Spleen (tissue), 10 donors: ENCODE data around the gene DYNC2I2. TPM values are rescaled to one million over a fixed set of nuclear protein-coding genes. Genes with fewer than 3 reads are reported as not detected.

Experiments
- polyA plus RNA-seq, 3 donors: library from polyadenylated mRNA; stranded (reverse); fragments of 200-250 nt; gene quantifications; one replicate each; pipeline ENCODE4 v1.2.1, GENCODE V29; 2013
- total RNA-seq, 7 donors: library from RNA; depleted of rRNA in 3 of 7; stranded (reverse); fragments of >200 nt in 3 of 7; fragmentation: NEBNext Ultra II Directional in 4 of 7; extraction: Animal tissue kit (Norgen Biotek cat#: 25700) in 4 of 7; gene quantifications; one replicate each; pipeline versions ENCODE4 v1.1.0 to v1.2.1, GENCODE V29; 2016 to 2021
- donor health status: healthy with polysubstance abuse.
- donor health status: DM: no; HTN: no; CAD: no; lungs with moderate emphysema.
- donor health status: DM: no; HTN: no; CAD: no.
- donor health status: Bipolar disorder and iron deficiency.
- donor health status: healthy.
- donor health status: DM: no; HTN: no; CAD: no.
- donor health status: DM: yes; HTN: yes; CAD: no.

DYNC2I2 gene
- total and polyA plus RNA-seq, 10 donors, result 19.0 to 61.6 (median 29.2) TPM

Other genes with a start within 250 kb of the DYNC2I2 start
- gene CERCAM, start 236.0 kb downstream of the DYNC2I2 start, total RNA-seq, result 10 to 100 TPM in 4 of 7 donors, 1 to 10 TPM in 3; 8.3 to 22.7 (median 10.0) TPM
- 1 to 10 TPM; 3.8 to 7.4 (median 5.0) TPM for gene CERCAM, start 236.0 kb downstream of the DYNC2I2 start, polyA plus RNA-seq
- gene ODF2, start 200.8 kb downstream of the DYNC2I2 start, total RNA-seq, result 10 to 100 TPM; 25.4 to 37.5 (median 30.9) TPM
- gene ODF2, start 200.8 kb downstream of the DYNC2I2 start, polyA plus RNA-seq, result 10 to 100 TPM; 13.4 to 16.5 (median 15.2) TPM
- 10 to 100 TPM; 20.8 to 31.2 (median 25.8) TPM for gene GLE1, start 152.1 kb downstream of the DYNC2I2 start, total RNA-seq
- 10 to 100 TPM; 14.3 to 15.1 (median 14.7) TPM for gene GLE1, start 152.1 kb downstream of the DYNC2I2 start, polyA plus RNA-seq
- 100 to 1,000 TPM; 228 to 386 (median 292) TPM for gene SPTAN1, start 104.3 kb downstream of the DYNC2I2 start, total RNA-seq
- 100 to 1,000 TPM in 2 of 3 donors, 10 to 100 TPM in 1; 83.4 to 147 (median 118) TPM for gene SPTAN1, start 104.3 kb downstream of the DYNC2I2 start, polyA plus RNA-seq
- 100 to 1,000 TPM; 140 to 251 (median 216) TPM for gene SET, start 32.4 kb upstream of the DYNC2I2 start, total RNA-seq
- 100 to 1,000 TPM; 127 to 159 (median 158) TPM for gene SET, start 32.4 kb upstream of the DYNC2I2 start, polyA plus RNA-seq
- gene PKN3, start 45.7 kb upstream of the DYNC2I2 start, total RNA-seq, result 10 to 100 TPM in 4 of 7 donors, 1 to 10 TPM in 3; 5.6 to 18.5 (median 10.0) TPM
- gene PKN3, start 45.7 kb upstream of the DYNC2I2 start, polyA plus RNA-seq, result 10 to 100 TPM in 1 of 3 donors, 1 to 10 TPM in 2; 4.1 to 15.1 (median 9.5) TPM
- 10 to 100 TPM; 21.5 to 73.4 (median 24.4) TPM for gene ZDHHC12, start 67.3 kb upstream of the DYNC2I2 start, total RNA-seq
- 10 to 100 TPM; 31.7 to 51.0 (median 41.5) TPM for gene ZDHHC12, start 67.3 kb upstream of the DYNC2I2 start, polyA plus RNA-seq
- gene ZER1, start 115.1 kb upstream of the DYNC2I2 start, total RNA-seq, result 10 to 100 TPM; 27.8 to 65.5 (median 38.0) TPM
- 10 to 100 TPM; 10.5 to 17.1 (median 13.1) TPM for gene ZER1, start 115.1 kb upstream of the DYNC2I2 start, polyA plus RNA-seq
- 10 to 100 TPM; 19.9 to 34.2 (median 27.7) TPM for gene TBC1D13, start 130.4 kb upstream of the DYNC2I2 start, total RNA-seq
- 10 to 100 TPM; 10.8 to 19.6 (median 16.8) TPM for gene TBC1D13, start 130.4 kb upstream of the DYNC2I2 start, polyA plus RNA-seq
- gene ENDOG, start 161.7 kb upstream of the DYNC2I2 start, total RNA-seq, result 10 to 100 TPM in 5 of 7 donors, 1 to 10 TPM in 2; 9.6 to 16.9 (median 12.9) TPM
- 10 to 100 TPM; 13.3 to 16.2 (median 15.4) TPM for gene ENDOG, start 161.7 kb upstream of the DYNC2I2 start, polyA plus RNA-seq
- gene SPOUT1, start 172.9 kb upstream of the DYNC2I2 start, total RNA-seq, result 10 to 100 TPM; 34.9 to 54.3 (median 40.3) TPM
- 10 to 100 TPM; 31.9 to 53.5 (median 37.5) TPM for gene SPOUT1, start 172.9 kb upstream of the DYNC2I2 start, polyA plus RNA-seq
- 1 to 10 TPM; 4.7 to 8.7 (median 6.4) TPM for gene KYAT1, start 225.1 kb upstream of the DYNC2I2 start, total RNA-seq
- gene KYAT1, start 225.1 kb upstream of the DYNC2I2 start, polyA plus RNA-seq, result 10 to 100 TPM in 1 of 3 donors, 1 to 10 TPM in 2; 6.6 to 19.9 (median 7.9) TPM
- gene LRRC8A, start 225.3 kb upstream of the DYNC2I2 start, total RNA-seq, result 10 to 100 TPM; 22.8 to 59.0 (median 39.1) TPM
- 10 to 100 TPM in 1 of 3 donors, 1 to 10 TPM in 2; 3.5 to 10.3 (median 5.8) TPM for gene LRRC8A, start 225.3 kb upstream of the DYNC2I2 start, polyA plus RNA-seq